OCI-LY7 (cell line): ENCODE measurements around the gene AGFG2.
"Not testable (repeated sequence)": the region's sequence is repeated elsewhere in the genome, so short reads cannot be mapped to it uniquely, and the experiment has no call there.

Experiments
- EZH2phosphoT487 ChIP-seq: fragments of 200-600 bp; sonication (generic); IDR thresholded peaks from 2 replicates; pipeline ENCODE4 v1.6.1; 2018; ENCODE audit warnings: low read depth, borderline replicate concordance, mild to moderate bottlenecking, mixed run types, antibody characterized with exemption, low read length, moderate library complexity, mixed read lengths
- TF ChIP-seq, protein P1 (sequence below): fragments of 200-600 bp; sonication (generic); conservative IDR thresholded peaks from 2 replicates; pipeline ENCODE4 v1.5.1; 2014; ENCODE audit warnings: mild to moderate bottlenecking, antibody characterized with exemption, low read length, moderate library complexity, mixed read lengths

DNA sequence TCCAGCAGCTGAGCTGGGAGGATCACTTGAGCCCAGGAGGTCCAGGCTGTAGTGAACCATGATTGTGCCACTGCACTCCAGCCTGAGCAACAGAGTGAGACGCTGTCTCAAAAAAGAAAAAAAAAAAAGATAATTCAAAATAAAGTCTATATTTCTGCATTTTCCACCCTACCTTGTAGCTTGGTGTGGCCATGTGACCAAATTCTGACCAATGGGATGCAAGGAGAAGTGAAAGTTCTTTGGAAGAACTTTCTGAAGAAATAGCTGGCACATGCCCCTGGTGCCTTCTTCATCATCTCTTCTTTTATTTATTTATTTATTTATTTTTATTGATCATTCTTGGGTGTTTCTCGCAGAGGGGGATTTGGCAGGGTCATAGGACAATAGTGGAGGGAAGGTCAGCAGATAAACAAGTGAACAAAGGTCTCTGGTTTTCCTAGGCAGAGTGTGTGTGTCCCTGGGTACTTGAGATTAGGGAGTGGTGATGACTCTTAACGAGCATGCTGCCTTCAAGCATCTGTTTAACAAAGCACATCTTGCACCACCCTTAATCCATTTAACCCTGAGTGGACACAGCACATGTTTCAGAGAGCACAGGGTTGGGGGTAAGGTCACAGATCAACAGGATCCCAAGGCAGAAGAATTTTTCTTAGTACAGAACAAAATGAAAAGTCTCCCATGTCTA lies 17.0 kb upstream of the AGFG2 start:
- TF ChIP-seq, protein P1, sequence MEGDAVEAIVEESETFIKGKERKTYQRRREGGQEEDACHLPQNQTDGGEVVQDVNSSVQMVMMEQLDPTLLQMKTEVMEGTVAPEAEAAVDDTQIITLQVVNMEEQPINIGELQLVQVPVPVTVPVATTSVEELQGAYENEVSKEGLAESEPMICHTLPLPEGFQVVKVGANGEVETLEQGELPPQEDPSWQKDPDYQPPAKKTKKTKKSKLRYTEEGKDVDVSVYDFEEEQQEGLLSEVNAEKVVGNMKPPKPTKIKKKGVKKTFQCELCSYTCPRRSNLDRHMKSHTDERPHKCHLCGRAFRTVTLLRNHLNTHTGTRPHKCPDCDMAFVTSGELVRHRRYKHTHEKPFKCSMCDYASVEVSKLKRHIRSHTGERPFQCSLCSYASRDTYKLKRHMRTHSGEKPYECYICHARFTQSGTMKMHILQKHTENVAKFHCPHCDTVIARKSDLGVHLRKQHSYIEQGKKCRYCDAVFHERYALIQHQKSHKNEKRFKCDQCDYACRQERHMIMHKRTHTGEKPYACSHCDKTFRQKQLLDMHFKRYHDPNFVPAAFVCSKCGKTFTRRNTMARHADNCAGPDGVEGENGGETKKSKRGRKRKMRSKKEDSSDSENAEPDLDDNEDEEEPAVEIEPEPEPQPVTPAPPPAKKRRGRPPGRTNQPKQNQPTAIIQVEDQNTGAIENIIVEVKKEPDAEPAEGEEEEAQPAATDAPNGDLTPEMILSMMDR, result not testable (repeated sequence)
- TF ChIP-seq EZH2phosphoT487, result not testable (repeated sequence)
